Measurements from ENCODE around the gene CDIP1.

Gene CDIP1

GRCh38 chr16:4525069-4525468 lies 13.5 kb downstream of the CDIP1 start:
- H3K9me2 ChIP-seq (replicated peaks; ENCODE audit: control insufficient read depth, low read length) = no peaks in the 10 kb centered on the region
- no peak overlapping the region for H3K4me2 ChIP-seq (ENCODE audit: low read length)
- no peaks in the 10 kb centered on the region for H3K36me3 ChIP-seq (ENCODE audit: control insufficient read depth, low read length)
- H3F3A ChIP-seq (ENCODE audit: control insufficient read depth, insufficient read depth) = no peaks in the 10 kb centered on the region
- no peaks in the 10 kb centered on the region for H3K9me3 ChIP-seq (ENCODE audit: control insufficient read depth, insufficient read depth, low read length)
- H3K79me2 ChIP-seq (ENCODE audit: control insufficient read depth, low read length) = no peaks in the 10 kb centered on the region
- no peaks in the 10 kb centered on the region for H4K20me1 ChIP-seq (ENCODE audit: control insufficient read depth, insufficient read depth, low read depth, low read length)
- TF ChIP-seq CTCF (IDR thresholded peaks at IDR 0.05; ENCODE audit: low read depth, low read length, poor library complexity, severe bottlenecking) (no peak), EZH2phosphoT487 (IDR thresholded peaks at IDR 0.05; ENCODE audit: borderline replicate concordance, low read length) (no peak)
- H3K4me3 ChIP-seq (ENCODE audit: low read length) = no peak overlapping the region
- H3K27ac ChIP-seq (ENCODE audit: low read depth, low read length) = no peak overlapping the region
- peaks cover 16% of the 10 kb centered on the region for H3K4me1 ChIP-seq (ENCODE audit: control insufficient read depth, low read length)
- no peaks in the 10 kb centered on the region for H3K27me3 ChIP-seq (ENCODE audit: control insufficient read depth, low read length)

DNA sequence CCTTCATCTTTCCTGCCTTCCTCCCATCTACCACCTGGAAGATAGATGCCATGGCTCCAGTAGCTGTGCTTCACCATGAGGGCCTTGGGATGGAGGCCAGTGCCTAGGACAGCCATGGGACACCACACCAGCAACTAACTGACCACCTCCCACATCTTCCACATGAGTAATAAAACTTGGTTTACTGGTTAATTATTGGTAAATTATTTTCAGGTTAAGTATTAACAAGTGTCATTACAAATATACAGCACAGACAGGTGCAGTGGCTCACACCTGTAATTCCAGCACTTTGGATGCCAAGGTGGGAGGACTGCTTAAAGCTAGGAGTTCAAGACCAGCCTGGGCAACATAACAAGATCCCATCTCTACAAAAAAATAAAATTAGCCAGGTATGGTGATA lies 14.0 kb downstream of the CDIP1 start:
- no peaks in the 10 kb centered on the region for H3K79me2 ChIP-seq (ENCODE audit: control insufficient read depth, low read length)

GRCh38 chr16:4523686-4524085 lies 14.9 kb downstream of the CDIP1 start:
- no peaks in the 10 kb centered on the region for H3K27me3 ChIP-seq (ENCODE audit: control insufficient read depth, low read length)
- no peaks in the 10 kb centered on the region for H3K79me2 ChIP-seq (ENCODE audit: control insufficient read depth, low read length)
- H3K9me3 ChIP-seq (ENCODE audit: control insufficient read depth, insufficient read depth, low read length) = no peaks in the 10 kb centered on the region
- no peak for TF ChIP-seq EZH2phosphoT487 (IDR thresholded peaks at IDR 0.05; ENCODE audit: borderline replicate concordance, low read length)
- no peak for TF ChIP-seq CTCF (IDR thresholded peaks at IDR 0.05; ENCODE audit: low read depth, low read length, poor library complexity, severe bottlenecking)
- H3K4me2 ChIP-seq (ENCODE audit: low read length) = no peak overlapping the region
- H4K20me1 ChIP-seq (ENCODE audit: control insufficient read depth, insufficient read depth, low read depth, low read length) = no peaks in the 10 kb centered on the region
- H3K9me2 ChIP-seq (replicated peaks; ENCODE audit: control insufficient read depth, low read length) = no peaks in the 10 kb centered on the region
- H3K36me3 ChIP-seq (ENCODE audit: control insufficient read depth, low read length) = no peaks in the 10 kb centered on the region
- H3F3A ChIP-seq (ENCODE audit: control insufficient read depth, insufficient read depth) = no peaks in the 10 kb centered on the region
- no peak overlapping the region for H3K4me3 ChIP-seq (ENCODE audit: low read length)
- no peak overlapping the region for H3K27ac ChIP-seq (ENCODE audit: low read depth, low read length)
- peaks cover 4% of the 10 kb centered on the region for H3K4me1 ChIP-seq (ENCODE audit: control insufficient read depth, low read length)

More for the DNA sequence above, 14.0 kb downstream of the CDIP1 start:
- TF ChIP-seq CTCF (IDR thresholded peaks at IDR 0.05; ENCODE audit: low read depth, low read length, poor library complexity, severe bottlenecking) (no peak), EZH2phosphoT487 (IDR thresholded peaks at IDR 0.05; ENCODE audit: borderline replicate concordance, low read length) (no peak)
- Histone ChIP-seq H3K27me3 (ENCODE audit: control insufficient read depth, low read length) (no peaks in the 10 kb centered on the region), H4K20me1 (ENCODE audit: control insufficient read depth, insufficient read depth, low read depth, low read length) (no peaks in the 10 kb centered on the region), H3K36me3 (ENCODE audit: control insufficient read depth, low read length) (no peaks in the 10 kb centered on the region), H3K4me1 (ENCODE audit: control insufficient read depth, low read length) (peaks cover 11% of the 10 kb centered on the region), H3K27ac (ENCODE audit: low read depth, low read length) (no peak overlapping the region), H3F3A (ENCODE audit: control insufficient read depth, insufficient read depth) (no peaks in the 10 kb centered on the region), H3K4me2 (ENCODE audit: low read length) (no peak overlapping the region), H3K9me2 (replicated peaks; ENCODE audit: control insufficient read depth, low read length) (no peaks in the 10 kb centered on the region), H3K4me3 (ENCODE audit: low read length) (no peak overlapping the region), H3K9me3 (ENCODE audit: control insufficient read depth, insufficient read depth, low read length) (no peaks in the 10 kb centered on the region)

Data from DOHH2 (cell line).